GM18868 (cell line): ENCODE data around the gene CRYGN.

Source experiments
- ATAC-seq: cut with Tn5 transposase; IDR thresholded peaks from one replicate; pipeline ENCODE4 v1.9.1; 2021; ENCODE audit warnings: mild to moderate bottlenecking, moderate library complexity; ENCODE audit not compliant: unreplicated experiment

The CRYGN gene

GRCh38 chr7:151427705-151428377 lies 12.1 kb downstream of the CRYGN start:
- no peak for ATAC-seq

DNA sequence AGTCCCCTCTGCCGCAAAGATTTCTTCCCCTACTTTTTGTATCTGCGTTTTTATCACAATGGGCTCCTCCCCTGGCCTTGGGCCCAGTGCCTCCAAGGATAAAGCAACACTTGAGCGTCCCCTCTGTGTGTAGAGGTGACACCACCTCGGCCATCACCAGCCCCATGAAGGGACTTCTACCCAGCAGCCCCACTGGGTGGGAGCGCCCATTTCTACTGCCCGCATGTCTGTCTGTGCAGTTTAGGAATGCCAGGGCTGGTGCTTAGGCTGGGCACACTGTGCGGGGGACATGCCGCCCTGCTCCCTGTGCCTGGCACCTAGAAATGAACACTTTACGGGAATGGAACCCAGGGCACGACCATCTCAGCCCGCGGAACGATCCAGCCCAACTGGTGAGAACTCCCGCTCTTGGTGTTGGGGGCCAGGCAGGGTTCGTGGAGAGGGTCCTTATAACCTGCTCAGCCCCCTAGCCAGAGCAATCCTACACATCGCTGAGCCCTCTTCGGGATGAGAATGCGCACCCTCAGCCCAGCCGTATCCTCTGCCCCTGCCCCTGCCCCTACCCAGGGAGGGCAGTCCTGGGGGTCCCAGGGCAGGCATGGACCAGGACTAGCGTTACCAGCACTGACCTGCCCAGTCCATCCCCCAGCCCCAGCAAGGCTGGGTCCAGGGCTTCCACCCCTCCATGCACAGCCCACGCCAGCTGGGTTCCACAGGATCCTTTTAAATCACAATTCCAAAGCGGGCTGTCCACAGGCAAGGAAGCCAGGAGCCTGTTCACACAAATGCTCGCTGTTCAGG lies 12.8 kb downstream of the CRYGN start:
- no peak for ATAC-seq

DNA sequence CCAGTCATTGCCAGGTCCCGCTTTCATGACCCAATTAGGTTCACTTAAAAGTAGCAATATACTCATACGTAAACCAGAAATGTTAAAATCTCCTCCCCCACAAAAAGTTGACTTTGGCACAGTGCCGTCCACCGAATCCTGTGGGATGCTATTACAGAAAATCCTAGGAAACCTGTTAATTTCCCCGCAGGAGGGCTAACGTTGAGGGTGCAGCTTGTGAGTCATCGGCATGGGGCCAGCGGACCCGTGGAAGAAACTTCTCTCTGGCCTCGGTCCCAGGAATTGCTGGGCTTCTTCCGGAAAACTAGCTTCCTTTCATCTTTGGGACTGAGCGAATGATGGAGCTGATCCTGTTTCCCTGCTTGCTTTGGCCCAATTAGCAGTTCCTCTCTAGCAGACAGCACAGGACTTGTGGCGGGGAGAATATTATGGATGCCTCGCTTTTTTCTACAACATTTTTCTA lies 13.5 kb downstream of the CRYGN start:
- ATAC-seq, result no peak

DNA sequence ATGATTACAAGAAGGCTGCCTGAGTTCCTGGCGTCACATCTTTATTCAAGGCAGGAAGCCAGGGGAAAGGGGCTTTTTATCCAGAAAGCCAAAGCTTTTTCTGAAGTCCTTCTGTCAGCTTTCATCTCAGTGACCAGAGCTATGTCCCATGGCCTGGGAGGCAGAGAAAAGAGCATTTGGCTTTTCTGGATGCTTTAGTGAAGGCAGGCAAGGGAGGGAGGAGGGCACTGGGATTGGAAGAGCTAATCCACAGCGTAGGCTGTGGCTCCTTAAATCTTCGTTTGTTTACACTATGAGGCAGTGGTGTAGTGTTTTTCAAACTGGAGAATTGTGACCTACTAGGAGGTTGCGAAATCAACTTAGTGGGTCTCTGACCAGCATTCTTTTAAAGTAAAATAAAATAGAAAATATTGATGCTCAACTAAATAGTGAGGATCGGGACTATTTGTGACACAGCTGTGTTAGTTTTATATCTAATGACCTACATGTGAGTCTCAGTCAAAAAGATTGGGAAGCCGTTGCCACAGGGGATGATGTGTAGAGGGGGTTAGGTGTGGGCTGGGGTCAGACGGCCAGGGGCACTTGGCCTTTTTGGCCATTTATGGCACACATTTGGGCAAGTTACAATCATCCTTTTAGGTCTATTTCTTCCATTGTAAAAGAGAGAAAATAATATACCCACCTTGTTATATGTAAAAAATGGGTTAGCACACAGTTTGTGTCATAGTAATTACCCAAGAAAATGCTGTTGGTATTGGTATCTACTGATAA lies 14.1 kb downstream of the CRYGN start:
- ATAC-seq, result no peak

DNA sequence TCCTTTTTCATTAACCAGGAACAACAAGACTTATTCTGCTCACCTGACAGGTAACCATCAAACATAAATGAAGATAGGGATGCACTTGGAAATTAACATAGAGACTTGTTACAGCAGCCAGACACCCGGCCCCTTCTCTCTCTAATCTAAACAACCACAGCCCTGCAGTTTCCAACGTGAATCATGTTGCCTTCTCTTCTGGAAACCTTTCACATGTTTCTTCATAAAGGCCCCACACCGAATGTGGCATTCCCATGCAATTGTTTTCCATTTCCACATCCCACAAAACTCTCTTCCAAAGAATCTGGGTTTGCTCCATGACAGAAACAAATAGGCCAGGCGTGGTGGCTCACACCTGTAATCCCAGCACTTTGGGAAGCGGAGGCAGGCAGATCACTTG lies 15.1 kb downstream of the CRYGN start:
- no peak for ATAC-seq

GRCh38 chr7:151423936-151424335 lies 16.0 kb downstream of the CRYGN start:
- no peak for ATAC-seq

DNA sequence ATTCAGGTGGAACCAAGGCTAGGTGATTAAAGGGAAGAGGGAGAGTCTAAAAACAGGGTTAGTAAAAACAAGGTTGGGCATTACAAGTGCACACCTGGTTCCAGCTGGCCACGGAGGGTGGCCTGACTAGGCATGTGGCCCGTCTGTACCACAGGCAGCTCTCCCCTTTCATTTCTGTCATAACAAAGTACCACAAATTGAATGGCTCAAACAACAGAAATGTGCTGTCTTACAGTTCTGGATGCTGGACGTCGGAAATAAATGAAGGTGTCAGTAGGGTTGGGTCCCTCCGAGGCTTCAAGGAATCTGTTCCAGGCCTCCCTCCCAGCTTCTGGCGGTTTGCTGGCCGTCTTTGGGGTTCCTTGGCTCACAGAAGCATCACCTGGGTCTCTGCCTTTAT lies 16.7 kb downstream of the CRYGN start:
- ATAC-seq, result no peak

DNA sequence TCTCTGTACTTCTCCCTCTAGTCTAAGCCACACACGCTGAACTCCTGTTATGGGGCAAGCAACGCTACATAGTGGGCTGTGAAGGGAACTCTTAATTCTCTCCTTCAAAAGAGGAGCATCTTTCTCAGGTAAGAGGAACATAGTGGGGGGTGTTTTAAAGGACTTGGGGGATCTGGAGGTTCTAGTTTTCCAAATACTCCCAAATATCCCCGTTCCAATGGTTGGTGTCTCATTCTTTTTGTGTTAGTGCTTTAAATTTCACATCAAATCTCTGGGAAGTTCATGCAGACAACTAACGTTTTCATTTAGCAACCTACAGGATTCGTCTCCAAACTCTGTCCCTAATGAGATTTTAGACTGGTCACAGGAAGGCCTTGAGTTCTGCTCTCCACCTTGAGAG lies 17.7 kb downstream of the CRYGN start:
- no peak for ATAC-seq

DNA sequence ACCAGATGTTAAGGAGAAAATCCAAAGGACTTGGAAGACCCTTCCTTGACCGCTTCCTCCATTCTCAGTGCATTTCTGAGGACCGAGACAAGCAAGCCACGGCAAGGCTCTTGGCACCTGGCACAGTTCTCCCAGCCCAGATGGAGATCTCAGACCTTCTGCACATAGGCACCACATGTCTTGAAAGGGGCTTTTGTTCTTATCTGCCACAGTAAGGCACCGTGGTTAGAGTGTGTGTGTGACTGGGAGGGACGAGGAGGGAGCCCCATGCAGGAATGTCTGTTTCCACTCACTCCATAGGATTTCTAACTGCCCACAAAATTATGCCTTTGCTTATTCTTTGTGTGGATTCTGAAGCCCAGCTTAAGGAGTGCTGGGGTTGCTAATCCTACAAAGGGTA lies 19.8 kb downstream of the CRYGN start:
- ATAC-seq, result no peak

DNA sequence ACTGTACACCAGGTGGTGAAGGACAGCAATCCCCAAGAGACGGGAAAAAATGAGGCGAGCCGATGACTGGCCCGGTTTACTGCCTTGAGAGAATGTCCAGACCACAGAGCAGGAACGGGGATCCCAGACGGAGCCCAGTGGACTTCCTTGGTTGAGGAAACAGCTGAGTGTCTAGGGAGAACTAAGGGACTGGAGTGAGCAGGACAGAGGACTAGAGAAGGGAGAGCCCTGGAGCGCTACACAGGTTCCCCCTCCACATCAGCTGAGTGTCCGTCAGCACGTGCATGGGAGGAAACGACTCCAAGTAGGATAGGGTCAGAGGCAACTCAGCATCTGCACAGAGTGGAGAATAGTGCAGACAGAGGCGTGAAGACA lies 23.0 kb downstream of the CRYGN start:
- no peak for ATAC-seq

GRCh38 chr7:151416112-151416940 lies 23.6 kb downstream of the CRYGN start:
- ATAC-seq, result no peak

DNA sequence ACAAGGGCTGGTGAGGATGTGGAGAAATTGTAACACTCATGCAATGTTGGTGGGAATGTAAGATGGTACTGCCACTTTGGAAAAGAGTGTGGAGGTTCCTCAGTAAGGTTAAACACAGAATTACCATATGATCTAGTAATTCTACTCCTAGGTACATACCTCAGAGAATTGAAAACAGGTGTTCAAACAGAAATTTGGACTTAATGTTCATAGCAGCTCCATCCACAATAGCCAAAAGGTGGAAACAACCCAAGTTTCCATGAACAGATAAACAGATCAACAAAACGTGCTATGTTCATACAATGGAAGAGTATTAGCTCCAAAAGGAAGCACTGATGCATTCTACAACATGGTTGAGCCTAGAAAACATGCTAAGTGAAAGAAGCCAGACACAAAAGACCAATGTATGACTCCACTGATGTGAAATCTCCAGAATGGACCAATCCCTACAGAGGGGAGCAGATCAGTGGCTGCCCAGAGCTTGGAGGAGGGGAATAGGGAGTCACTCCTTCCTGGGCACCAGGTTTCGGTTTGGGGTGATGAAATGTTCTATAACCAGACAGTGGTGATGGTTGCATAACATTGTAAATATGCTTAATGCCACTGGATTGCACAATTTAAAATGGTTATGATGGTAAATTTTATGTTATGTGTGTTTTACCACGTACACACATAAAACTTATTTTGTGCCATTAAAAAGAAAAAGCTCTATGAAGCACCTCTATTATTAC lies 24.4 kb downstream of the CRYGN start:
- no peak for ATAC-seq

DNA sequence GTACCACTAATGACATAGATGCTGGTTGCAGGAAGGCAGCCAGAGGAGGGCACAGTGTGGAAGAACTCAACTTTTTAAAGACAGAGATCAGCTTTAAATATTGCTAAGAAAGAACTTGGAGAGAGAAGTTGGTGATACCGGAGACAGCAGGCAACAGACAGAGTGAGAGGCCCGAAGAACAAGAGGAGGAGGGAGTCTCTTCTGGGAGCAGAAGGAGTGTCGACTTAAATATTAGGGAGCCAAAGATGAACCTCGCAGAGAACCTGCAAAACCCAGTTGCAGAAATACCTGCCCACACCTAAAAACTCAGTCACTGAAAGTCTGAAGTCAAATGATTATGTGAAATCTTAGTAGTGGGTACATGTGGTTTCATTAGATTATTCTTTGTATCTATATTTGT lies 26.7 kb downstream of the CRYGN start:
- no peak for ATAC-seq

GRCh38 chr7:151412318-151412717 lies 27.6 kb downstream of the CRYGN start:
- ATAC-seq, result no peak

DNA sequence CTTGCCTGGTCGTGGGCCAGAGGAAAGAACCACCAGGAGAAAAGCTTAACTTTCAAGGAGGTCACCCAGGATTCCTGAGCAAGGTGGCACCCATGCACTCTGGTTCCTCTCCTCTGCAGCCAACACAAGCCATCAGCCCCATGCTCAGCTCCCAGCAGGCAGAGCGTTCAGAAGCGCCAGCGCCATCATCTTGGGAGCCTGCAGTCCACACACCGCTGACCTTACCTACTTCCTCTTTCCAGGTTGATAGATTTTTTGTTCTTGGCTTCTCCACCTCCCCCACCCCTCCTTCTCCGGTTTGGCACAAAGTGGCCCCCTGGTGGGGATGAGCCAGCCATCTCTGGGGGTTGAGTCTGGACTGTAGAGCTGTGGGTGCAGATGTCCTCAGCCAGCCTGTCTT lies 28.4 kb downstream of the CRYGN start:
- no peak for ATAC-seq

GRCh38 chr7:151410405-151411390 lies 29.2 kb downstream of the CRYGN start:
- no peak for ATAC-seq

DNA sequence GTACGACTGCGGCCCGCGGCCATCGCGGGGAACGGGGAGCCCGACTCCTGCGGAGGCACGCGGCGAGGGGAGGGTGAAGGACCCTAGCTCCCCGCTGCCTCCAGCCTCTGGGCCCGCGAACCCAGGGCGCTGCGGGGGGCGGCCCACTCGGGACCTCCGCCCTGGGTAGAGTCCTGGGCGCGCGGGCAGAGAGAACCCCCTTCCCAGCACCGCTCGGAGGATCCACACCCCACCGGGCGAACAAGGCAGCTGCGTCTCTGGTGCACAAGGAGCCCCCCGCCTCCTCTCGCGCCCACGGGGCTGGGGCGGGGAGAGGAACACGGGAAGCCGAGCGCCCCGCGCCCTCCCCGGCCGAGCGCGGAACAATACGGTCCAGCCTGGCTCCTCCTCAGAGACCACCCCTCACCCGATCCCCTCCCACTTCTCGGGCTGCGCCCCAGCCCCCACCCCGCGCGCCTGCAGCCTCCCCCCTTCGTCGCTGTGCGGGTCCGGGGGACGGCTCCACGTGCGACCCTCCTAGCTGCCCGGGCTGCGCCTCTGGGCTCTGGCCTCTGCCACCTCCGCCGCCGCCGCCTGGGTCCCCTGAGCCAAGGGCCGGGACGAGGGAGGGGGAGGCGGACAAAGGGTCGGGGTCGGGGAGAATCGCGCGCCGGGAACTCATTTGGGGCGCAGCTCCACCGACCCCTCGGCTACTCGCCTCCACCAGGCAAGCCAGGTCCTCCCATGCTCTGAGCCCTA lies 30.1 kb downstream of the CRYGN start, which contains the start of gene WDR86:
Gene WDR86 (minus strand): TSS at position 372 of the 738 bp plus-strand sequence. CDS start 449 bp downstream, outside the sequence.
- ATAC-seq, result no peak
